ENCODE measurements around the gene ATP6V1B1. TPM values are rescaled to one million over a fixed set of nuclear protein-coding genes. Genes with fewer than 3 reads are reported as not detected.

ATP6V1B1 gene
- total RNA-seq, 4 donors from 2014 or later, result 0.97 to 1.2 TPM; not detected in 2

DNA sequence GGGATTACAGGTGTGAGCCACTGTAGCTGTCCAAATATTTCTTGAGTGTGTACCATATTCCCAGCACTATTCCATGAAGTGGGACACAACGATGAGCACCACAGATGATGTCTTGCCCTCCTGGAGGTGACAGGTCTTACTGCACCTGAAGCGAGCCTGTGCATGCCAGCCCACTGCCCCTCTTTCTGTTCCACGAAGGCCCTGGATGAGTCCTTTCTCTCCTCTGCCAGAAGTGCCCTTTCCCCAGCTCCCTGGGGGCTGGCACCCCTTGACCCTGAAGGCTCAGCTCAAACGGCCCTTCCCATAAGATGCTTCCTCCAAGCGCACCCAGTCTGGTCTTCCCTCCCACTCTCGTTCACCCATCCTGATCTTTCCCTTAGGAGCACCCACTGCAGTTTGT is 5.5 kb downstream of the ATP6V1B1 start:
- intact Hi-C loops (cut with DNase I), result no loop called here
- 60 to 65% methylated on average over 4 to 6 of the region's 6 CpGs for WGBS, 2 donors
- Histone ChIP-seq H3K27ac (no peak overlapping the region), H3K36me3 (no peaks in the 10 kb centered on the region), H3K27me3 (peaks cover 0 to 63% (median 0%) of the 10 kb centered on the region in 4 donors), H3K9me3 (no peaks in the 10 kb centered on the region), H3K4me3 (no peak overlapping the region), H3K4me1 (no peaks in the 10 kb centered on the region)
- DNase-seq, result no peak
- TF ChIP-seq, protein P1, sequence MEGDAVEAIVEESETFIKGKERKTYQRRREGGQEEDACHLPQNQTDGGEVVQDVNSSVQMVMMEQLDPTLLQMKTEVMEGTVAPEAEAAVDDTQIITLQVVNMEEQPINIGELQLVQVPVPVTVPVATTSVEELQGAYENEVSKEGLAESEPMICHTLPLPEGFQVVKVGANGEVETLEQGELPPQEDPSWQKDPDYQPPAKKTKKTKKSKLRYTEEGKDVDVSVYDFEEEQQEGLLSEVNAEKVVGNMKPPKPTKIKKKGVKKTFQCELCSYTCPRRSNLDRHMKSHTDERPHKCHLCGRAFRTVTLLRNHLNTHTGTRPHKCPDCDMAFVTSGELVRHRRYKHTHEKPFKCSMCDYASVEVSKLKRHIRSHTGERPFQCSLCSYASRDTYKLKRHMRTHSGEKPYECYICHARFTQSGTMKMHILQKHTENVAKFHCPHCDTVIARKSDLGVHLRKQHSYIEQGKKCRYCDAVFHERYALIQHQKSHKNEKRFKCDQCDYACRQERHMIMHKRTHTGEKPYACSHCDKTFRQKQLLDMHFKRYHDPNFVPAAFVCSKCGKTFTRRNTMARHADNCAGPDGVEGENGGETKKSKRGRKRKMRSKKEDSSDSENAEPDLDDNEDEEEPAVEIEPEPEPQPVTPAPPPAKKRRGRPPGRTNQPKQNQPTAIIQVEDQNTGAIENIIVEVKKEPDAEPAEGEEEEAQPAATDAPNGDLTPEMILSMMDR (IDR thresholded peaks at IDR 0.05), result no peak
- TF ChIP-seq POLR2A (IDR thresholded peaks at IDR 0.05), result no peak

DNA sequence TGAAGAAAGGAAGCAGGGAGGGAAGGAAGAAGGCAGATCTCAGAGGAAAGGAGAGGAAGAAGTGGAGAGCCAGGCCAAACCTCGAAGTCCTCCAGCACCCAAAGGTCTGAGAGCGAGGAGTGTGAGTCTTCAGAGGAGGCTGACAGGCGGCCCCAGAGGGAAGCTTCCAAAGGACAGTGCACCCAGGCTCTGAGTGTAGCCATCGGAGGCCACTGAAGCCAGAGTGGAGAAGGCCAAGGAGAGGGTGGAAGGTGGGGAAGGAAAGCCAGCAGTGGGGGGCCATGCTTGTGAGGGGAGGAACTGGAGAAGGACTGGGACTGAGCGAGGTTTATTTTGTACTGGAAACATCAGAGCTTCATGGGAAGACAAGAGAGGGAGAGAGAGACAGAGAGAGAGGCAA is 6.0 kb downstream of the ATP6V1B1 start:
- TF ChIP-seq POLR2A (IDR thresholded peaks at IDR 0.05), result no peak
- TF ChIP-seq, protein P1 (IDR thresholded peaks at IDR 0.05), result no peak

DNA sequence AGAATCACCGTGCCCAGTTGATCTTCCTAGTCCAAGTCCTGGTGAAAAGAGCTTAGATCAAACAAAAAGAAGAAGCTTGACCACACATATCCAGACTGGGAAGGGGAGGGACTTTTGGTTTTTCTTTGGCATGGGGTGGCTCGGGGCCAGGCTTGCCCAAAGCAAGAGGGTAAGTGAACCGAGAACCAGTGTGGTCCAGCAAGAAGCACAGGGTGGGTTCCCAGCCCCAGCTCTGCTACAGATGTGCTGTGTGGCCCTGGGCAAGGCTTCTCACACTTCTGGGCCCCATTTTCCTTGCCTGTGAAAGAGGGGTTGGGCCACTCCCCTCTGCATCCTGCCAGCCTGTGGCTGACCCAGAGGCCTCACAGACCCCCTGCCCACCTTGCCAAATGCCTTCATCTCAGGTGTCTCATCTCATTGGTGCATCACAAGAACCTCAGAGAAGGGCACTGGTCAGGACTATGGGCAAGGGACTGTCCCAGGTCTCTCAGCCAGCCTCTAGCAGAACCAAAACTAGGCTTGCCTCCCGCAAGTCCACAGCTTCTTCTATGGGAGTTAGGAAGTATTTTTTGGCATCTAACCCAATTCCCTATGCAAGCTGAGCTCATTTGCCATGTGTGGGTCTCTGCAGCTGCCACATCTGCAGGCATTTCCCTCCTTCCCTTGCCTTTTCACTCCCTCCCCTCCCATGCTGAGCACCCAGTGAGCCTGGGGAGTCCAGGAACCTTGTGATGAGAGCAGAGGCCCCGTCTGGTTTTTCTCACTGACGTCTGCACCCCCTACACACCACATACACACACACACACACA is 6.9 kb downstream of the ATP6V1B1 start:
- Histone ChIP-seq H3K36me3 (no peaks in the 10 kb centered on the region), H3K27me3 (peaks cover 0 to 77% (median 0%) of the 10 kb centered on the region in 4 donors), H3K27ac (no peak overlapping the region), H3K4me3 (no peak overlapping the region), H3K9me3 (no peaks in the 10 kb centered on the region), H3K4me1 (peaks cover 0 to 6% (median 0%) of the 10 kb centered on the region in 3 donors)
- WGBS, 2 donors, result 59 to 63% methylated on average over 5 to 6 of the region's 6 CpGs
- intact Hi-C loops (cut with DNase I), result no loop called here
- TF ChIP-seq, protein P1 (IDR thresholded peaks at IDR 0.05), result no peak
- TF ChIP-seq POLR2A (IDR thresholded peaks at IDR 0.05), result no peak
- no peak for DNase-seq

More for the DNA sequence above, 6.0 kb downstream of the ATP6V1B1 start:
- WGBS, 2 donors, result 73 to 81% methylated on average over 5 of the region's 5 CpGs
- no peak overlapping the region for H3K4me3 ChIP-seq
- no peaks in the 10 kb centered on the region for H3K9me3 ChIP-seq
- no peak for DNase-seq
- intact Hi-C loops (cut with DNase I), result no loop called here
- no peak overlapping the region for H3K27ac ChIP-seq
- H3K27me3 ChIP-seq, result peaks cover 0 to 68% (median 0%) of the 10 kb centered on the region in 4 donors
- H3K36me3 ChIP-seq, result no peaks in the 10 kb centered on the region
- peaks cover 0 to 2% (median 0%) of the 10 kb centered on the region in 3 donors for H3K4me1 ChIP-seq

DNA sequence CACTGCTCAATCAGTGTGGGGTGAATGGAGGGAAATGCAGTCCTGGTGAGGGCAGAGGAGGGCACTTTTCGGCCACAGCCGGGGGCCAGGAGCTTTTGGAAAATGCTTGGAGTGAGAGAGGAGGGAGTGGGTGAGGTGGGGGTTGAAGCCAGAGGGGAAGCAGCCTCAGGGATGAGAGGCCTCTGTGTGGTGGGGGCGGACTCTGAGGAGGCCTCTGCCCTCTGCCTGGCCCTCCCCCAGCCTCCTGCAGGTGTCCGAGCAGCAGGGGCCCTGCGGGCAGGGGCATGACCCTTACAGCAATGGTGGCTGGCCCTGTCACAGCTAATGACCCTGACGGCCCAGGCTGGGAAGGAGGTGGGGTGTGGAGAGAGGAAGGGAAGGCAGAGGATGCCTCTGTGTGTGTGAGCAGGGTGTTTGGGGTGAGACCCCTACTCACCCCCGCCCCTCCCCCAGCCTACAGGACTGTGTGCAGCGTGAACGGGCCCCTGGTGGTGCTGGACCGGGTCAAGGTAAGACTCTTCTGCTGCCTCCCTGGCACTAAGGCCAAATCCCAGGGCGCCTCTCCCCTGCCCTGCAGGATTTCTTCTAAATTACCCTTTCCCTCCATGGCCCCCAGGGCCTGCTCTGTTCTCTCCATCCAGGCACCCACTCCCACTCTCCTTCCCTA is 7.6 kb downstream of the ATP6V1B1 start:
- peaks cover 0 to 12% (median 4%) of the 10 kb centered on the region in 3 donors for H3K4me1 ChIP-seq
- no peak overlapping the region for H3K4me3 ChIP-seq
- DNase-seq, result no peak
- peaks cover 0 to 79% (median 0%) of the 10 kb centered on the region in 4 donors for H3K27me3 ChIP-seq
- no peaks in the 10 kb centered on the region for H3K36me3 ChIP-seq
- TF ChIP-seq POLR2A (IDR thresholded peaks at IDR 0.05), result no peak
- TF ChIP-seq, protein P1 (IDR thresholded peaks at IDR 0.05), result no peak
- 73 to 75% methylated on average over 2 to 8 of the region's 11 CpGs for WGBS, 2 donors
- H3K9me3 ChIP-seq, result no peaks in the 10 kb centered on the region
- H3K27ac ChIP-seq, result no peak overlapping the region
- intact Hi-C loops (cut with DNase I), result no loop called here

DNA sequence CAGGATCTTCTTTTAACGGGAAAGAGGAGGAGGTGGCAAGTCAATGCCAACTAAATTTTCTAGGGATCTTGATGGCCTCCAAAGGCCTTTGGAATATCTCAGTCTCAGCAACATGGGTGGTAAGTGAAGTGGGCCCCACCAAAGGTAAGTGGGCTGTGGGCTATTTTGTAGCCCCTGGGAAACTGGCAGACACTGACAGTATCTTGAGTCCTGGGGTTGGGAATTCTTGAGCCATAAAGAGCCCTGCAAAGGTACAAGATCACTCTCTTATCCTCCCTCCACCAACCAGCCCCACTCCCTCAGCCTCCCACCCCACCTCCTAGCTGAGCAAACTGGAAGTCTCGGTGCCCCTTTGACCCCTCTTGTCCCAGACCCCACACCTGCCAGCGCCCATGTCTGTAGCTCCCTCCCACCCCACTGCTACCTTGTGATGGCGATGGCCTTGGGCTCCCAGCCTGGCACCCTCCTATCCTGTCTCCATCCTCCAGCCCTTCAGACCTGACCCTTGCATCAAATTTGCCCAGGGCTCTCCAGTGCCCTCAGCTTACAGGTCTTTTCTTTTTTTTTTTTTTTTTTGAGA is 8.5 kb downstream of the ATP6V1B1 start:
- no peak for TF ChIP-seq POLR2A (IDR thresholded peaks at IDR 0.05)
- TF ChIP-seq, protein P1 (IDR thresholded peaks at IDR 0.05), result no peak
- no peak for DNase-seq
- peaks cover 0 to 17% (median 4%) of the 10 kb centered on the region in 3 donors for H3K4me1 ChIP-seq
- peaks cover 0 to 70% (median 0%) of the 10 kb centered on the region in 4 donors for H3K27me3 ChIP-seq
- 66 to 86% methylated on average over 4 of the region's 4 CpGs for WGBS, 2 donors
- H3K27ac ChIP-seq, result no peak overlapping the region
- no peak overlapping the region for H3K4me3 ChIP-seq
- intact Hi-C loops (cut with DNase I), result no loop called here
- no peaks in the 10 kb centered on the region for H3K9me3 ChIP-seq
- no peaks in the 10 kb centered on the region for H3K36me3 ChIP-seq

Measured in esophagus squamous epithelium (tissue), 5 donors.